Lung (tissue), 12 donors: ENCODE results near the gene STK35. TPM values are rescaled to one million over a fixed set of nuclear protein-coding genes. Genes with fewer than 3 reads are reported as not detected.
"Not testable (repeated sequence)": the region's sequence is repeated elsewhere in the genome, so short reads cannot be mapped to it uniquely, and the experiment has no call there.

Experiments
- ATAC-seq: fragments of 200-7000 bp; cut with Tn5 transposase; one replicate; pipeline ENCODE4 v1.9.1; 2020; ENCODE audit warnings: moderate number of reproducible peaks; ENCODE audit not compliant: insufficient read depth, low FRiP score
- DNase-seq, 3 donors: peaks; one replicate each; pipeline ENCODE4 v3.0.0-alpha.2; 2013 to 2017
- H3K27ac ChIP-seq, 2 donors: one replicate each; pipeline ENCODE4 v1.5.1; 2013; ENCODE audit warnings: mild to moderate bottlenecking in 2 of 2, moderate library complexity in 2 of 2, control low read depth in 1 of 2, inconsistent platforms in 1 of 2, low read depth in 1 of 2, low read length in 1 of 2
- H3K27me3 ChIP-seq, 3 donors: one replicate each; pipeline ENCODE4 v1.5.1; 2013; ENCODE audit warnings: low read length in 2 of 3; ENCODE audit not compliant: control insufficient read depth in 3 of 3, insufficient read depth in 3 of 3
- H3K36me3 ChIP-seq, 4 donors: one replicate each; pipeline ENCODE4 v1.5.1; 2013; ENCODE audit warnings: low read length in 4 of 4, mild to moderate bottlenecking in 1 of 4, moderate library complexity in 1 of 4; ENCODE audit not compliant: control insufficient read depth in 4 of 4, insufficient read depth in 4 of 4
- H3K4me1 ChIP-seq, 5 donors: one replicate each; pipeline ENCODE4 v1.5.1; 2013; ENCODE audit warnings: low read length in 5 of 5, mild to moderate bottlenecking in 2 of 5, moderate library complexity in 1 of 5; ENCODE audit not compliant: control insufficient read depth in 5 of 5, insufficient read depth in 5 of 5
- H3K4me3 ChIP-seq: one replicate; pipeline ENCODE4 v1.5.1; 2013; ENCODE audit warnings: mild to moderate bottlenecking, control low read depth, moderate library complexity
- H3K9ac ChIP-seq, 2 donors: one replicate each; pipeline ENCODE4 v1.5.1; 2013; ENCODE audit warnings: low read length in 2 of 2, control low read depth in 1 of 2; ENCODE audit not compliant: insufficient read depth in 1 of 2
- H3K9me3 ChIP-seq, 4 donors: one replicate each; pipeline ENCODE4 v1.5.1; 2013; ENCODE audit warnings: low read length in 3 of 4, mild to moderate bottlenecking in 1 of 4, moderate library complexity in 1 of 4; ENCODE audit not compliant: control insufficient read depth in 4 of 4, insufficient read depth in 3 of 4
- CTCF ChIP-seq: IDR thresholded peaks from 2 replicates; pipeline ENCODE4 v1.5.1; 2012; ENCODE audit warnings: mild to moderate bottlenecking; ENCODE audit errors: control extremely low read depth, extremely low read depth
- WGBS, 2 donors: extraction: QIAGEN DNeasy Blood & Tissue Kit; methylation state at CpG; one replicate each; pipeline ENCODE4 v1.1.7; 2013; 5-methylcytosine and 5-hydroxymethylcytosine counted together
- polyA plus RNA-seq, 2 donors: library from polyadenylated mRNA; stranded (reverse); fragments of 200-250 nt; gene quantifications; one replicate each; pipeline ENCODE4 v1.2.1, GENCODE V29; 2013
- total RNA-seq, 2 donors: library from RNA; depleted of rRNA in 1 of 2; stranded (reverse); fragments of >200 nt in 1 of 2; gene quantifications; one replicate each; pipeline ENCODE4 v1.2.1, GENCODE V29; 2014 to 2021
- donor health status: control.
- donor health status: control.
- donor health status: Bipolar disorder and iron deficiency.
- donor health status: healthy.
- donor health status: DM: yes; HTN: yes; CAD: no.

The STK35 gene
- total and polyA plus RNA-seq, 4 donors = 5.8 to 24.2 (median 12.5) TPM

GRCh38 chr20:2170404-2170803 is 68.8 kb downstream of the STK35 start:
- Histone ChIP-seq H3K9ac (no peak overlapping the region), H3K4me3 (no peak overlapping the region), H3K27ac (no peak overlapping the region), H3K27me3 (peaks cover 0 to 32% (median 0%) of the 10 kb centered on the region in 3 donors), H3K9me3 (no peaks in the 10 kb centered on the region), H3K36me3 (no peaks in the 10 kb centered on the region), H3K4me1 (peaks cover 0 to 3% (median 0%) of the 10 kb centered on the region in 5 donors)
- TF ChIP-seq CTCF = no peak
- ATAC-seq (no peak), DNase-seq (no peak)
- 61 to 100% methylated on average over 3 of the region's 3 CpGs for WGBS, 2 donors

GRCh38 chr20:2171266-2171790 is 69.7 kb downstream of the STK35 start:
- no peak for TF ChIP-seq CTCF
- Histone ChIP-seq H3K27me3 (peaks cover 0 to 29% (median 0%) of the 10 kb centered on the region in 3 donors), H3K4me3 (no peak overlapping the region), H3K9me3 (no peaks in the 10 kb centered on the region), H3K27ac (no peak overlapping the region), H3K4me1 (peaks cover 0 to 7% (median 0%) of the 10 kb centered on the region in 5 donors), H3K36me3 (no peaks in the 10 kb centered on the region), H3K9ac (no peak overlapping the region)
- ATAC-seq (no peak), DNase-seq (no peak)
- WGBS, 2 donors = 73 to 75% methylated on average over 10 of the region's 10 CpGs

- not testable (repeated sequence) for H3K9me3 ChIP-seq, H3K27ac ChIP-seq, H3K9ac ChIP-seq, ATAC-seq, H3K4me3 ChIP-seq, DNase-seq, H3K36me3 ChIP-seq
- H3K4me1 ChIP-seq = peaks cover 0 to 12% (median 0%) of the 10 kb centered on the region in 5 donors
- peaks cover 0 to 29% (median 0%) of the 10 kb centered on the region in 3 donors for H3K27me3 ChIP-seq
- WGBS, 2 donors = 88% methylated on average over 6 of the region's 6 CpGs
Measured at GRCh38 chr20:2171840-2172239, 70.2 kb downstream of the STK35 start.

- 23% methylated on average over 17 of the region's 17 CpGs for WGBS, 2 donors
- Histone ChIP-seq H3K9ac (no peak overlapping the region), H3K4me3 (no peak overlapping the region), H3K4me1 (peaks cover 0 to 17% (median 0%) of the 10 kb centered on the region in 5 donors), H3K27me3 (peaks cover 0 to 24% (median 0%) of the 10 kb centered on the region in 3 donors), H3K27ac (no peak overlapping the region), H3K36me3 (no peaks in the 10 kb centered on the region), H3K9me3 (no peaks in the 10 kb centered on the region)
- ATAC-seq = peak; percentile 53
- TF ChIP-seq CTCF = peak; percentile 77
- peak; percentile 71 to 78 (median 73) for DNase-seq
Measured at GRCh38 chr20:2172305-2173175, 70.9 kb downstream of the STK35 start.
